Skin of body (tissue), 2 donors: ENCODE results near the gene ZBTB20. TPM values are rescaled to one million over a fixed set of nuclear protein-coding genes. Genes with fewer than 3 reads are reported as not detected.

Experiments used
- DNase-seq: peaks from one replicate; lab custom pipeline; 2025; lab: John Stamatoyannopoulos, UW
- total RNA-seq: library from RNA; depleted of rRNA; stranded (reverse); fragments of >200 nt; gene quantifications from one replicate; pipeline ENCODE4 v1.2.3, GENCODE V29; 2014

Gene ZBTB20
- total RNA-seq, 1 donor from 2014 or later, result 45.8 TPM

DNA sequence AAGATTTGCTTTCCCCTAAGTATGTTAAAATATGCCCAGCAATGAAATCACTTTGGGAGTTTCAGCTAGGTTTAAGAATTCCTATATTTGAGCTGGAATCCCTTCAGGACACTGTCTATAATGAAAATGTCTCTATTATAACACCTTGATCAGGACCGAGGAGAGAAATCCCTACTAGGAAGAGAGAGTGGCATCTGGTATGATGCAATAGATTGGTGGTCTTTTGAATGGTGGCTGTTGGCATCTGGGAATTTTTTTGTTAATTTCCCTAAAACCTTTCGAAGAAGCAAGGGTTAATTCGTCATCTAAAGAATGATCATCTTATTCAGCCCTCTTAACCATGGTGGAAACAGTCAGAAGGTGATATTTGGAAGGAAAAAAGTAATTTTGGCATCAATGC is 810.2 kb downstream of the ZBTB20 start:
- no peak for DNase-seq

- no peak for DNase-seq
Measured at GRCh38 chr3:114336122-114336697, 810.9 kb downstream of the ZBTB20 start.

DNA sequence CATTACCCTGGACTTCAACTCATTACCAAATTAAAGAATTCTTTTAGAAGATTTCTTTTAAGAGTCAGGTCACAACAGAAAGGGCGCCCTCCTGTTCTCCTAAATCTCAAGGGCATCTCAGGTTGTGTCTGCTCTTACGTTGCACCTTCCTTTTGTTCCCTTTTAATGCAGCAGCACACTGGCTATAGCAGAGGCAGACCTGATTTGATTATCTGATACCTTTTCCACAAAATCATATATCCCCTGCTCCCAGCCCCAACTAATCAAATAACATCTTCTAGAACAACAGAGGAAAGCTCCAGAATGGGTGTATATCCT is 813.2 kb downstream of the ZBTB20 start:
- no peak for DNase-seq

DNA sequence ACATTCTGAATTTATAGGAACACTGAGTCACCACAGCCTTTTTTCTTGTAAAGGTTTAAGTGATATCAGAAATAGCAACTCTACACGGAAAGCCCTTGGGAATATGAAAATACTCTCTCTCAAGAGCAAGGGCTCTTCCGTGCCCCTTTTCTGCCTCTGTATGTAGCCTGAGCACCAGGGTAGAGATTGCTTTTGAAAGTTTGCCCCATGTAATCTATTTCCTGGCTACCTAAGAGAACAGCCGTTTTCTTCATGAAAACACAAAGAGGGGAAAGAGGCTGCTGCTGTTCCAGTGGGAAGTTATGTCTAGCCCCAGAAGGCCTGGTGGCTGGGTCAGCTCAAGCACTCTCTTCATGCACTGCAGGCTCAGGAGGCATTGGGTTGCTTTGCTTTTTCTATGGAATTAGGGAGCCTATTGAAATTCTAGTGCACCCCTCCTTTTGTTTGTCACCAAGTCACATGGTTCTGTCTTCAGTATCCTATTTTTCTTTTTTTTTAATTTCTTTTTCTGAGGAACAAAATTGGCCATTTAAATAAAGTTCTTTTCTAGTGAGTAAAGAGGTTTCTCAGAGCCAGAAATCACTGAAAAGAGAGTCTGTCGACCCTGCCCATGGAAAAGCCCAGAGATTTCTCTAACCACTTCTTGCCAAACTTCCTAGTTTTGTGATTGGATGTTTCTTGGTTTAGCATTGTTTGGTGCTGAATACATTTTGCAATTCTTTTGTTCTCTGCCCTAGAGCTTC is 813.7 kb downstream of the ZBTB20 start:
- no peak for DNase-seq

DNA sequence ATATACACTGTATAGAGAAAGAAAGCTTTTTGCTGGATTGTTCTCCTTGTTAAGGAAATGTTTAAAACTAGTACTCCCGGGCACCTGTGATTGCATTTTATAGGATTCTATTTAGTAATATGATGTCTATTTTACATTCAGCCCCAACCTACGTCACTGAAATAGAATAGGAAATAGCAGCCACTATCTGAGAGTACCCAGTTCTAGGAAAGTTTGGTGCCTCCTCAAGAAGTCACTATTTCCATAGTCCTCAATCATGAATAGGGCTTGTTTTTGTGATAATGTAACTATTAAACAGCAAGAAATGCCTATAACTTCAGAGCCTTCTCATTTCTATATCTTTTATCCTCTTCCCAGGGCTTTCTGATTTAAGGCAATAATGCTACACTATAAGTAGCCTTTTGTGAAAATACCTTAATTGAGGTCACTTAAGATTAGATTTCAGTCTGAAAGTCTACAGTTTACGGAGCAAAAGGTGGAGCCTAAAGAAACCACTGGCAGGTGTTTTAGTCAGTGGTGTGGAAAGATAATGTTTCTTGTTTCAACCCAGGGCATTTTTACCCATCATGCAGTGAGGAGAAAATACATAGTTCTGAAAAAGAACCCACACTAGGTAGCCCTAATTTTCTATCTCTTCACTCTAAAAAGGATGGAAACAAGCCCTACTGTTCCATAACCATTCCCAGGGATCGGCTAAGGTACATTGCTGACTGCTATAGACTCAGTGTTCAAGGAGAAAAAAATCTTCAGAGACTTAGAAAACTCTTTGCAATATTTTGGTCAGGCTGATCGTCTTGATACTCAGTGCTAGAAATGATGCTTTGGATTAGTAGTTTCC is 814.5 kb downstream of the ZBTB20 start:
- no peak for DNase-seq

DNA sequence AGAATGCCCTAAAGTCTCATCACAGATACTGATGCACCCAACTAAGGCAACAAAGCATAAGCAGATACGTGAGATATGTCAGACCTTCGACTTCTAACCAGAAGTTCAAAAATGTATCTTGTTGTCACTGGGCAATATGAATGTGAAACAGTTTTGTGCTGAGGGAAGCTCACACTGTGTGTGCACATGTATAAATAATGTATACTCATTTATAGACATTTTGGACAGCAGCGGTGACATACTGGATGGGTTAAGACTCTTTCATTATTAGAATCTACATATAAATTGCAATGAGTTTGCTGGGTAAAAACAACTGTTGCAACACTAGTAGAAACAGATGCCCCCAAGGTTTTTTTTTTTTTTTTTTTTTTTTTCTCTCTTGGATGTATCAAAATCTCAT is 815.4 kb downstream of the ZBTB20 start:
- no peak for DNase-seq

- no peak for DNase-seq
Measured at GRCh38 chr3:114331007-114331406, 816.1 kb downstream of the ZBTB20 start.

DNA sequence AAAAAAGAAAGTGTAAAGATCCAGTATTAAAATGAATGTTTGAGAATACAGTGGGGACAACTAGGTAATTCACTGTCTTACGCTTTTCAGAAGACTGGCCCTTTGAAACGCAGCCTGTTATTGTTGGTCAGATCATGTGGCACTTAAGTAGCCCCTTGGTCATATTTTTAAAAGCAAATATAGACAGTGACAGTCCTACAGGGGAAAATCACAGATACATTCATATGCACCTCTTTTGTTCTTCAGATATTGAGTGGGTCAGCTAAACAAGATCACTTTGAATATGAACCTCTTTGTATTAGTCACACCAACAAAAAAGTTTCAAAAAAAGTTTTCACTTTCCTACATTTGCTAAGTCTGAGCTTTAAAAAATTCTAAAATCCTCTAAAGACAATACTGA is 817.3 kb downstream of the ZBTB20 start:
- DNase-seq, result no peak

DNA sequence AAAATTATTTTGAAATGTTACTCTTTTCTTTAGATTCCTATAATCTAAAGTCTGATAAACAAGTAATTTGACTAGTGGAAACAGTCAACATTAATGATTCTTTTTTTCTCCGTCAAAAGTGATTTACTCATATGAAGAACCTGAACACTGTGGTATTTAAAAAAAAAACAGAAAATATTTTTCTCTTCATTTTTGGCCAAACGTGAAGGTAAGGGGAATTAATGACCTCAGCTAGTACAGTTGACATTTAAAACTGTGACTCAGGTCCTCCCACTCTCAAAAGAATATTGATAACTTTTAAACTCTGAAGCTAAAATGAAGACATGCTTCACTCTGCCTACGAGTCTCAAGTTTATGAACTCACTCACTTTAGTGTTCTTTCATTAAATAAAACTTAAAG is 818.7 kb downstream of the ZBTB20 start:
- DNase-seq, result no peak

DNA sequence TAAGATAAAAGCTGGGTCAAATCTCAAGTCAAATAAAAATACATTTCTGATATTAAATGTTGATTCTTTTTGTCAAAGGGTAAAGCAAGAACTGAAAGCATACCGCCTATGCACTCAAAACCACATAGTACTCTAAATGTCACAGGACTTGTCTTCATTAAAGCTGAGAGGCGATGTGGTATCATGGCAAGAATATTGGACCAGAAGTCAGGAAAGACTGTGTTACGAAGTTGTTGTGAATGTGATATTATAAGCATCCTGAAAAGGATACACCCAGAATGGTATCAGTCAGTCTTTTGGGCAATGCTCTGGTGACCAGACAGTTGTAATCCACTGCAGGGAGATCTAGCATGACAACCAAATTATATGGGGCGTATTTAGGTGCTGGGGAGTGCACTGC is 819.4 kb downstream of the ZBTB20 start:
- DNase-seq, result no peak

GRCh38 chr3:114323546-114324254 is 823.4 kb downstream of the ZBTB20 start:
- DNase-seq, result no peak

GRCh38 chr3:114320246-114320645 is 826.8 kb downstream of the ZBTB20 start:
- no peak for DNase-seq

DNA sequence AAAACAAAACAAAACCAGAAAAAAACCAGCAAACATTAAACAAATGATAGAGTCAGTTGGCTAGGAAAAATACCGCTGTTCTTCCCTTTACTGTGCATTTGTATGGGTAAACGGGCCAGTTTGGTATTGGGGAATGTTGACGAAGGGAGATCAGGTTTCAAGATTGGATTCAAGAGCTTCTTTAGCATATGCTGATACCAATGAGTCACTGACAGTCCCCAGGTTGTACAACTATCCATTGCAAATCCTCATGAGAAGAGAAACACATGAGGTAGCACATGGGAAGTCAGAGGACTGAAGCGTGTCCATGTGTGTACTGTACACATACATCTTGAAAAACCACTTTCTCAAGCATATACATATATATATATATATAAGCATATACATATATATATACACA is 827.6 kb downstream of the ZBTB20 start:
- no peak for DNase-seq

DNA sequence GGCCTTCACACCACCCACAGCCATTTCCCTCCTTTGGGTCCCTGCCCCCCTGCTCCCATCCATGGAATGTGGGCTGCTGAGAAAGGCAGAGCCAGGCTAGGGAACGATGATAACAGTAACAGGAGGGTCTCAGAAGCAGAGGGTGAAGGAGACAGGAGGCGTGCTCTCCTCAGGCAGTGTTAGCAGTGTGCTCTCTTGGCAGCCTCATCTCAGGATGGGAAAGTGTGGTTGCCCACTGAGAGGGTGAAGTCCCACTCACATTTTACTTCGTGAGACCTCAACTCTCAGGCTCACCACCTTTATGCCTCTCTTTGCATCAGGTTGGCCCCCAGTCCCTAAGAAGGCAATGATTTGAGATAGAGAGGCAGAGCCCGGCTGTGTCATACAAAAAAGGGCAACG is 828.8 kb downstream of the ZBTB20 start:
- no peak for DNase-seq

DNA sequence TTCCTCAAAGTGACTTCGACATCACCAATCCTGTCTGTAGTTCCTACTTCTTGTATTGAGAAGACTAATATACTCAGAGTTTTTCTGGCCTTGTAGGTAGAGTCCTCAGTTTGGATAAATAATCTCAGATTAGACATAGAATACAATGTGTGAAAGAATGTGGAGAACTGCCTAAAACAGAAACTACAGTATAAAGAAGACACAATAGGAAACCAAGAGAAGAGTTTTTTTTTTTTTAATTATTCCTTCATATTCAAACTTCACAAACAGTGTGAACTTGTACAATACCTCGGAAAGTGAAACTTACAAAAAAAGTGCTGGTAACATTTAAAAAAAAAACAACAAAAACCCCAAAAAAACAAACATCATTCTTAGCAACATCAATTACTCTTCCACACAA is 832.8 kb downstream of the ZBTB20 start:
- DNase-seq, result no peak

DNA sequence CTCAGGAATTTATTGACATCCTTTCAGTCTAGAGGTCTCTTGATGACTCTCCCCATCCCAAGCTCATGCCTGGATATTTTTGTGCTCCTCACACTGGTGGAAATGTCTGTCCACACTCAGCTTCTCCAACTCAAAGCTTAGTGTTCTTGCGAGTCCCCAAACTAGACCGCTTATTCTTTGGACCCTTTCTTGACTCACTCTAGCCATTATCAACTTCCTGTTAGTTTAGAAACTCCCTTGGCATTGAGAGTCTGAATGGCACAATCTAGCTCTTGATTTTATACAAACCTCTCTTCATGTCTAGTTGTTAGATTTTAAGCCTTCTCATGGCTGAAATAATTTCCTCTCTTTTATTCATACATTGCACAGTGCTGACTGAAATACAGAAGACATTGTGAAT is 833.7 kb downstream of the ZBTB20 start:
- no peak for DNase-seq

GRCh38 chr3:114310695-114311094 is 836.4 kb downstream of the ZBTB20 start:
- DNase-seq, result no peak

- no peak for DNase-seq
Measured at GRCh38 chr3:114308830-114309229, 838.3 kb downstream of the ZBTB20 start.

- no peak for DNase-seq
Measured at GRCh38 chr3:114308377-114308776, 838.7 kb downstream of the ZBTB20 start.

DNA sequence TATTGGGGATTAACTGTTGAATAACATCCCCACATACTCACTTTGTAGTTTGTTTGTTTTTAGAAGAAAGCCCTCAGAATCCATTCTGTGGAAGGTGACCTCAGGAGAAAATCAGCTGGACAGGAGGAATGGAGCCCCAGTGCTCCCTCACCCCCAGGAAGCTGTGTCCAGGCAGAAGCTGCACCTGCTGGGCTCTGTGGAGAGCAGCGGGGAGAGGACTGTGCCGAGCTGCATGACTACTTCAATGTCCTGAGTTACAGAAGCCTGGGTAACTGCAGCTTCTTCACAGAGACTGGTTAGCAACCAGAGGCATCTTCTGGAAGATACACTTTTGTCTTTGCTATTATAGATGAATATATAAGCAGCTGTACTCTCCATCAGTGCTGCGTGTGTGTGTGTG is 839.3 kb downstream of the ZBTB20 start:
- DNase-seq, result no peak

DNA sequence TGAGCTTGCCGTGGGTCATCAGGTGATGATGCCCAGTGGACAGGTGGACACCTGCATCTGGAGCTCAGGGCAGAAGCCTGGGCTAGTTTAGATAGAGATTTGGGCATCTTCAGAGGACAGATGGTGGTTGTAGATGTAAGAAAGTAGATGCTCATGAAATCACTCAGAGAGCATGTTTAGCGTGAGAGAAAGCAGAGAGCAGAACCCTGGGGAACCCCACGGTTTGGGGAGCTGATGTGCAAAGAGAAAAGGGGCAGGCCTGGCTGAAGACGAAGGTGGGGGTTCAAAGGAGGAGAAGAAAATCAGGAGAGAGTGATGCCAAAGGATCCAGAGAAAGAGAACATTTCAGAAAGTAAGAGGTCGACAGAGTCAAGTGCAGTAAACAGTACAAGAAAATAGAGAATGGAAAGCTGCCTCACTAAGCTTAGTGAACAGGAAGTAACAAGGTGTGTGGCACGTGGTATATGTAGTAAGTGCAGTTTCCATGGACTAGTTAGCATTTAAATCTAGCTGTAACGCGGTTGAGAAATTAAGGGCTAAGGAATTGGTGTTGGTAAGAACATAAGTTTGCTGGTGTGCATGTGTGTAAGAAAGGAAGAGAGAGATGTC is 839.8 kb downstream of the ZBTB20 start:
- DNase-seq, result no peak
